CD4-positive, alpha-beta T cell treated with Interleukin-15 for 1 hour (primary cell): ENCODE measurements around the gene STK24.
A peak's percentile ranks its signal among the peaks of the same experiment; 100 is the strongest.

Source experiments
- DNase-seq: peaks from one replicate; pipeline ENCODE4 v3.0.0-alpha.2; 2020

STK24 gene

GRCh38 chr13:98528663-98529064, 48.2 kb downstream of the STK24 start:
- DNase-seq: no peak

GRCh38 chr13:98527526-98527925, 49.4 kb downstream of the STK24 start:
- DNase-seq: no peak

- DNase-seq: no peak
These were observed 50.8 kb downstream of the STK24 start for GRCh38 chr13:98526182-98526512.

- no peak for DNase-seq
These were observed 51.3 kb downstream of the STK24 start for GRCh38 chr13:98525456-98526181.

- no peak for DNase-seq
These were observed 52.1 kb downstream of the STK24 start for GRCh38 chr13:98524793-98525192.

GRCh38 chr13:98524391-98524790, 52.5 kb downstream of the STK24 start:
- DNase-seq: no peak

GRCh38 chr13:98523455-98524102, 53.3 kb downstream of the STK24 start:
- DNase-seq: no peak

GRCh38 chr13:98522371-98522770, 54.5 kb downstream of the STK24 start:
- DNase-seq: no peak

GRCh38 chr13:98521461-98522247, 55.3 kb downstream of the STK24 start:
- DNase-seq: no peak

GRCh38 chr13:98520674-98521449, 56.0 kb downstream of the STK24 start:
- DNase-seq: no peak

- DNase-seq: no peak
These were observed 56.9 kb downstream of the STK24 start for GRCh38 chr13:98519976-98520375.

GRCh38 chr13:98517576-98518310, 59.2 kb downstream of the STK24 start:
- no peak for DNase-seq

- no peak for DNase-seq
These were observed 61.0 kb downstream of the STK24 start for GRCh38 chr13:98515818-98516465.

GRCh38 chr13:98514288-98514687, 62.6 kb downstream of the STK24 start:
- no peak for DNase-seq

GRCh38 chr13:98513837-98514236, 63.1 kb downstream of the STK24 start:
- no peak for DNase-seq

- DNase-seq: no peak
These were observed 63.9 kb downstream of the STK24 start for GRCh38 chr13:98512774-98513665.

GRCh38 chr13:98511435-98511834, 65.5 kb downstream of the STK24 start:
- no peak for DNase-seq

GRCh38 chr13:98510156-98510509, 66.8 kb downstream of the STK24 start:
- DNase-seq: no peak

- peak; percentile 80 for DNase-seq
These were observed 67.4 kb downstream of the STK24 start for GRCh38 chr13:98509271-98510155.

GRCh38 chr13:98508685-98509084, 68.2 kb downstream of the STK24 start:
- no peak for DNase-seq
